Neural cell (in vitro differentiated cells): ENCODE measurements around the gene ITPRIP. TPM values are rescaled to one million over a fixed set of nuclear protein-coding genes. Genes with fewer than 3 reads are reported as not detected.

Source experiments
- H2AFZ ChIP-seq: fragments of 200-600, 300-800 bp; sonication (generic), shearing (Covaris generic); 2 replicates; pipeline ENCODE4 v1.6.0; 2014; ENCODE audit warnings: low read depth, mild to moderate bottlenecking, antibody characterized with exemption, low read length, moderate library complexity
- H3F3A ChIP-seq: fragments of 200-600 bp; shearing (Covaris generic); 2 replicates; pipeline ENCODE4 v1.6.1; 2016; ENCODE audit warnings: mild to moderate bottlenecking, moderate library complexity, mixed read lengths, antibody characterized with exemption, low read length; ENCODE audit not compliant: insufficient read depth, poor library complexity, severe bottlenecking
- H3K27ac ChIP-seq: fragments of 200-600, 300-800 bp; sonication (generic), shearing (Covaris generic); 2 replicates; pipeline ENCODE4 v1.5.1; 2014; ENCODE audit warnings: mild to moderate bottlenecking, low read length, moderate library complexity
- H3K27me3 ChIP-seq: fragments of 300-800, 200-600 bp; sonication (generic), shearing (Covaris generic); 2 replicates; pipeline ENCODE4 v1.6.0; 2014; ENCODE audit warnings: mild to moderate bottlenecking, low read depth, low read length, moderate library complexity; ENCODE audit not compliant: insufficient read depth
- H3K36me3 ChIP-seq: fragments of 300-800, 200-600 bp; sonication (generic), shearing (Covaris generic); 2 replicates; pipeline ENCODE4 v1.5.1; 2014; ENCODE audit warnings: mild to moderate bottlenecking, antibody characterized with exemption, low read length, moderate library complexity; ENCODE audit not compliant: insufficient read depth
- H3K4me2 ChIP-seq: fragments of 300-800, 200-600 bp; sonication (generic), shearing (Covaris generic); 2 replicates; pipeline ENCODE4 v1.6.0; 2014; ENCODE audit warnings: mild to moderate bottlenecking, low read length
- H3K4me3 ChIP-seq: fragments of 300-800, 200-600 bp; sonication (generic), shearing (Covaris generic); 2 replicates; pipeline ENCODE4 v1.5.1; 2014; ENCODE audit warnings: mild to moderate bottlenecking, low read length, moderate library complexity
- H3K79me2 ChIP-seq: fragments of 200-600 bp; shearing (Covaris generic); replicated peaks from 2 replicates; pipeline ENCODE4 v1.6.0; 2014; ENCODE audit warnings: mild to moderate bottlenecking, low read length, moderate library complexity; ENCODE audit not compliant: insufficient read depth
- H3K9ac ChIP-seq: fragments of 300-800, 200-600 bp; sonication (generic), shearing (Covaris generic); 2 replicates; pipeline ENCODE4 v1.6.1; 2016; ENCODE audit warnings: mild to moderate bottlenecking, low read length, mixed read lengths
- H3K9me2 ChIP-seq: fragments of 200-600 bp; shearing (Covaris generic); 2 replicates; pipeline ENCODE4 v1.6.1; 2016; ENCODE audit warnings: mild to moderate bottlenecking, low read length, mixed read lengths; ENCODE audit not compliant: insufficient read depth
- H3K9me3 ChIP-seq: fragments of 200-600, 300-800 bp; sonication (generic), shearing (Covaris generic); 2 replicates; pipeline ENCODE4 v1.6.1; 2016; ENCODE audit warnings: mild to moderate bottlenecking, mixed run types, low read length, moderate library complexity, mixed read lengths
- H4K20me1 ChIP-seq: fragments of 200-600 bp; shearing (Covaris generic); 2 replicates; pipeline ENCODE4 v1.6.1; 2016; ENCODE audit warnings: mild to moderate bottlenecking, mixed run types; ENCODE audit not compliant: insufficient read depth
- EP300 ChIP-seq: fragments of 450-650 bp; conservative IDR thresholded peaks from 2 replicates; pipeline ENCODE4 v1.6.1; 2014; ENCODE audit warnings: antibody characterized with exemption, mild to moderate bottlenecking, moderate library complexity; ENCODE audit not compliant: poor library complexity, severe bottlenecking
- EZH2 ChIP-seq: fragments of 200-600, 300-800 bp; shearing (Covaris generic), sonication (generic); IDR thresholded peaks from 2 replicates; pipeline ENCODE4 v1.6.1; 2014; ENCODE audit warnings: antibody characterized with exemption, low read length, borderline replicate concordance, mild to moderate bottlenecking; ENCODE audit not compliant: insufficient read depth, poor library complexity, severe bottlenecking
- MXI1 ChIP-seq: fragments of 450-650 bp; conservative IDR thresholded peaks from 2 replicates; pipeline ENCODE4 v1.6.1; 2014; ENCODE audit warnings: antibody characterized with exemption, mild to moderate bottlenecking; ENCODE audit not compliant: poor library complexity, severe bottlenecking
- POLR2AphosphoS5 ChIP-seq: IDR thresholded peaks from 2 replicates; pipeline ENCODE4 v1.6.1; 2012
- RAD21 ChIP-seq: fragments of 450-650 bp; conservative IDR thresholded peaks from 2 replicates; pipeline ENCODE4 v1.6.1; 2014; ENCODE audit warnings: antibody characterized with exemption, mild to moderate bottlenecking, moderate library complexity
- SMC3 ChIP-seq: fragments of 450-650 bp; conservative IDR thresholded peaks from 2 replicates; pipeline ENCODE4 v1.6.1; 2014; ENCODE audit warnings: antibody characterized with exemption, mild to moderate bottlenecking, moderate library complexity; ENCODE audit not compliant: poor library complexity
- TAF1 ChIP-seq: IDR thresholded peaks from 2 replicates; pipeline ENCODE4 v1.6.1; 2012; ENCODE audit warnings: low read depth
- polyA plus RNA-seq: library from polyadenylated mRNA; depleted of rRNA; stranded (reverse); fragments of >200 nt; gene quantifications from 2 replicates; pipeline ENCODE4 v1.2.3, GENCODE V29; 2014
- TF ChIP-seq, protein P1 (sequence below): IDR thresholded peaks from 2 replicates; pipeline ENCODE4 v1.6.1; 2012; ENCODE audit warnings: borderline replicate concordance
- TF ChIP-seq, protein P2 (sequence below): fragments of 450-650 bp; IDR thresholded peaks from 2 replicates; pipeline ENCODE4 v1.5.1; 2014; ENCODE audit warnings: antibody characterized with exemption, mild to moderate bottlenecking, moderate library complexity; ENCODE audit not compliant: poor library complexity, severe bottlenecking

Gene ITPRIP
- polyA plus RNA-seq, 1 donor from 2014 or later = 1.5 TPM

DNA sequence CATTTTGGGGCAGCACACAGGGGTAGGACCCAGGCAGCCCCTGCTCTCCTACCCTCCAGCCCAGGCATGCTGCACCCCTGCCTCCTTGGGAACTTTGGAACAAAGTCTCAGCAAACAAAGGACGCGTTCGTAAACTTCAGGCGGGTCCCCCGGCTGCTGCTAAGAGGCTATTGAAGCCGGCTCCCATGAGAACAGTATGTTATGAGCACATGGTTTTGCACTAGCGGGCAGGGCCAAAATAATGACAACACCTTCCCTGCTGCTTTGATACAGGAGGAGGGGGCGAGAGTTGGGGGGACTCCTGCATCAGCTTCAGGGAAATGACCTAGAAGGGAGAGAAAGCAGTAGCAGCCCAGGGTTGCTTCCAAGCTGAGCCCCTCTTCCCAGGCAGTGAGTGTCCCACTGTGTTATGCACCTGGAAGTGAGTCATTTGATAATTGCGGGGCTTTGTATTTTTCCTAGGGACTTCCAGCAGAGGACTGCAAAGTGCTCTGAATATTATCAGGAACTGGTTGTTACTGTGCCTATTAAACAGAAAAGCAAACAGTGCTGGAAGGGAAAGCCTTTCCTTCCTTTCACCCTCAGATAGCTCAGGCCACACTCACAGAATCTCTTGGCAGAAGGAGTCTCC is 6.9 kb downstream of the ITPRIP start (continued):
- no peak for TF ChIP-seq SMC3

DNA sequence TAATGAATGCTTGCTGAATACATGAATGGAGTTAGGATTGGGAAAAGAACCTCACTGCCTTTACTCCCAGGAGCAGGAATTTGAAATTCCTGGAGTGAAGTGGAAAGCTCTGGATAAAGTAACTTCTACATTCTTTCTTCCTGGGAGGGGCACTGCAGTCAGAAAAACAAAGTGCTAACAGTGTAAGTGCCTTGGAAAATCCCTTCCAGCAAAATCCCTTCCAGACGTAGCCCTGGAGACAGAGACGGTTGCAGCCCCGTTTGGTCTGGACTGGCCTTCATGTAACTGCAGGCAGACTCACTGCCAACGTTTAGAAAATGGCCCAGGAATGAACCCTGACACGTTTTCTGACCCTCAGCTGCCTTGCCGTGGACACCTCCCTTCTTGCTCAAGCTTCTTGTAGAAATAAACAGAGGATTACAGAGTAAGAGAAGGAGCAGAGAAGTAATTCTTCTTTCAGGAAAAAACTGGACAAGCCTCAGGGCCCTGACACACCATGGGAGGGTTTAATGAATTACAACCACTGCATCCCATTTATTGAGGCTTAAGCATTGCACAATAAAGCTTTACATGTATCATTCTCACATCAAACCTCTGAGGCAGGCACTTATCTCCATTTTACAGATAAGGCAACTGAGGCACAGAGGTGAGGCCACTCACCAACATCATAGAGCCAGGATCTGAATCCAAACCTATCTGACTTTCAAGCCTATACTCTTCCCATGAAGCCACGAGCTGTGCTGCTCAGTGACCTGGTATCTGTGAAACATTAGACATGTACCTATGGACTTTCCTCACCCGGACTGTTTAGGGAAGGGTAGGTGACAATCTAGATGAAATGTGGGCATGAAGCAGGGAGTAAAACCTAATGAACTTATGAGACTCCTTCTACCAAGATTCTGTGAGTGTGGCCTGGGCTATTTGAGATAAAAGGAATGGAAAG is 7.8 kb downstream of the ITPRIP start:
- peak overlapping the region; percentile 5 for H3K27ac ChIP-seq
- H4K20me1 ChIP-seq = no peaks in the 10 kb centered on the region
- H3K4me3 ChIP-seq = no peak overlapping the region
- no peaks in the 10 kb centered on the region for H3K9me2 ChIP-seq
- peaks cover 9% of the 10 kb centered on the region for H3K27me3 ChIP-seq
- TF ChIP-seq MXI1 (no peak), EP300 (no peak), TAF1 (no peak), SMC3 (no peak), EZH2 (no peak), POLR2AphosphoS5 (no peak), RAD21 (no peak)
- TF ChIP-seq, protein P1, sequence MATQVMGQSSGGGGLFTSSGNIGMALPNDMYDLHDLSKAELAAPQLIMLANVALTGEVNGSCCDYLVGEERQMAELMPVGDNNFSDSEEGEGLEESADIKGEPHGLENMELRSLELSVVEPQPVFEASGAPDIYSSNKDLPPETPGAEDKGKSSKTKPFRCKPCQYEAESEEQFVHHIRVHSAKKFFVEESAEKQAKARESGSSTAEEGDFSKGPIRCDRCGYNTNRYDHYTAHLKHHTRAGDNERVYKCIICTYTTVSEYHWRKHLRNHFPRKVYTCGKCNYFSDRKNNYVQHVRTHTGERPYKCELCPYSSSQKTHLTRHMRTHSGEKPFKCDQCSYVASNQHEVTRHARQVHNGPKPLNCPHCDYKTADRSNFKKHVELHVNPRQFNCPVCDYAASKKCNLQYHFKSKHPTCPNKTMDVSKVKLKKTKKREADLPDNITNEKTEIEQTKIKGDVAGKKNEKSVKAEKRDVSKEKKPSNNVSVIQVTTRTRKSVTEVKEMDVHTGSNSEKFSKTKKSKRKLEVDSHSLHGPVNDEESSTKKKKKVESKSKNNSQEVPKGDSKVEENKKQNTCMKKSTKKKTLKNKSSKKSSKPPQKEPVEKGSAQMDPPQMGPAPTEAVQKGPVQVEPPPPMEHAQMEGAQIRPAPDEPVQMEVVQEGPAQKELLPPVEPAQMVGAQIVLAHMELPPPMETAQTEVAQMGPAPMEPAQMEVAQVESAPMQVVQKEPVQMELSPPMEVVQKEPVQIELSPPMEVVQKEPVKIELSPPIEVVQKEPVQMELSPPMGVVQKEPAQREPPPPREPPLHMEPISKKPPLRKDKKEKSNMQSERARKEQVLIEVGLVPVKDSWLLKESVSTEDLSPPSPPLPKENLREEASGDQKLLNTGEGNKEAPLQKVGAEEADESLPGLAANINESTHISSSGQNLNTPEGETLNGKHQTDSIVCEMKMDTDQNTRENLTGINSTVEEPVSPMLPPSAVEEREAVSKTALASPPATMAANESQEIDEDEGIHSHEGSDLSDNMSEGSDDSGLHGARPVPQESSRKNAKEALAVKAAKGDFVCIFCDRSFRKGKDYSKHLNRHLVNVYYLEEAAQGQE = no peak
- TF ChIP-seq, protein P2, sequence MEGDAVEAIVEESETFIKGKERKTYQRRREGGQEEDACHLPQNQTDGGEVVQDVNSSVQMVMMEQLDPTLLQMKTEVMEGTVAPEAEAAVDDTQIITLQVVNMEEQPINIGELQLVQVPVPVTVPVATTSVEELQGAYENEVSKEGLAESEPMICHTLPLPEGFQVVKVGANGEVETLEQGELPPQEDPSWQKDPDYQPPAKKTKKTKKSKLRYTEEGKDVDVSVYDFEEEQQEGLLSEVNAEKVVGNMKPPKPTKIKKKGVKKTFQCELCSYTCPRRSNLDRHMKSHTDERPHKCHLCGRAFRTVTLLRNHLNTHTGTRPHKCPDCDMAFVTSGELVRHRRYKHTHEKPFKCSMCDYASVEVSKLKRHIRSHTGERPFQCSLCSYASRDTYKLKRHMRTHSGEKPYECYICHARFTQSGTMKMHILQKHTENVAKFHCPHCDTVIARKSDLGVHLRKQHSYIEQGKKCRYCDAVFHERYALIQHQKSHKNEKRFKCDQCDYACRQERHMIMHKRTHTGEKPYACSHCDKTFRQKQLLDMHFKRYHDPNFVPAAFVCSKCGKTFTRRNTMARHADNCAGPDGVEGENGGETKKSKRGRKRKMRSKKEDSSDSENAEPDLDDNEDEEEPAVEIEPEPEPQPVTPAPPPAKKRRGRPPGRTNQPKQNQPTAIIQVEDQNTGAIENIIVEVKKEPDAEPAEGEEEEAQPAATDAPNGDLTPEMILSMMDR = no peak
- no peaks in the 10 kb centered on the region for H3K36me3 ChIP-seq
- H2AFZ ChIP-seq = no peak overlapping the region
- H3K9me3 ChIP-seq = no peaks in the 10 kb centered on the region
- no peaks in the 10 kb centered on the region for H3F3A ChIP-seq
- H3K79me2 ChIP-seq = peaks cover 19% of the 10 kb centered on the region
- no peak overlapping the region for H3K4me2 ChIP-seq
- H3K9ac ChIP-seq = no peak overlapping the region

DNA sequence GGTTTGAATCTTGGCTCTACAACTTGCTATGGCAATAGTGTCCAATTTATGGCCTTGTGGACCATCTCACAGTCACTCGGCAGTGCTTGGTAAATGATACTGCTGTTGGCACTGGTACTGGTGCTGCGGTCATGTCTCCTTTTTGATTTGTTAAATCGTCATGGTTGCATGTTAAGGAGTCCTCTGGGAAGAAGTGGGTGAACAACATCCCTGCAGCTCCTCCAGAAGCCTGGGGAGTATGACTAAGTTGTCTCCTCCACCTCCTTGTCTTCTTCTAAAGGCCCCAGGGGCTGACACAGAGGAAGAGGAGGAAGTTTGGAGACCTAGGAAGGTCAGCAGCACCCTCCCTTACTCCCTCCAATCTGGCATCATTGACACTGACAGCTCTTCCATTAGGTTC is 8.5 kb downstream of the ITPRIP start:
- H3K4me3 ChIP-seq = no peak overlapping the region
- H3F3A ChIP-seq = no peaks in the 10 kb centered on the region
- peak overlapping the region; percentile 73 for H3K9ac ChIP-seq
- no peaks in the 10 kb centered on the region for H3K9me3 ChIP-seq
- no peak overlapping the region for H3K4me2 ChIP-seq
- H3K27ac ChIP-seq = peak overlapping the region; percentile 77
- no peaks in the 10 kb centered on the region for H4K20me1 ChIP-seq
- peaks cover 19% of the 10 kb centered on the region for H3K79me2 ChIP-seq
- H3K9me2 ChIP-seq = no peaks in the 10 kb centered on the region
- TF ChIP-seq, protein P1 = no peak
- no peak for TF ChIP-seq MXI1
- TF ChIP-seq TAF1 = no peak
- TF ChIP-seq POLR2AphosphoS5 = no peak
- TF ChIP-seq RAD21 = no peak
- no peak for TF ChIP-seq EZH2
- TF ChIP-seq, protein P2 = no peak
- no peak for TF ChIP-seq SMC3
- TF ChIP-seq EP300 = no peak
- peaks cover 9% of the 10 kb centered on the region for H3K27me3 ChIP-seq
- no peaks in the 10 kb centered on the region for H3K36me3 ChIP-seq
- H2AFZ ChIP-seq = no peak overlapping the region
